Adrenal gland (tissue), 5 donors: ENCODE data around the gene SCO1.

ENCODE experiments used
- CTCF ChIP-seq, 6 experiments: fragments of 450-650 bp in 4 of 6; fragments of 200-600 bp in 2 of 6; sonication (generic) in 1 of 6; IDR thresholded peaks; 1 replicate in 5 of 6; 2 replicates in 1 of 6; pipeline versions ENCODE4 v1.5.1 to v1.8.0; 2016 to 2021; ENCODE audit warnings: antibody characterized with exemption in 6 of 6, mild to moderate bottlenecking in 2 of 6, moderate library complexity in 1 of 6
- POLR2A ChIP-seq, 2 donors: fragments of 450-650 bp; IDR thresholded peaks; one replicate each; pipeline ENCODE4 v1.6.1; 2017; ENCODE audit warnings: antibody characterized with exemption in 2 of 2, mild to moderate bottlenecking in 2 of 2, moderate library complexity in 1 of 2
- donor health status: DM: no; HTN: no; CAD: no.

GRCh38 chr17:10713318-10713717 lies 16.0 kb upstream of the SCO1 start:
- TF ChIP-seq CTCF (IDR thresholded peaks at IDR 0.05) (no peak), POLR2A (IDR thresholded peaks at IDR 0.05) (no peak)
